HG03565 (cell line): Measurements from ENCODE around the gene DDX20.

Experiments used
- ATAC-seq: cut with Tn5 transposase; IDR thresholded peaks from one replicate; pipeline ENCODE4 v1.9.1; 2021; ENCODE audit warnings: mild to moderate bottlenecking, moderate library complexity; ENCODE audit not compliant: unreplicated experiment

DDX20 gene

DNA sequence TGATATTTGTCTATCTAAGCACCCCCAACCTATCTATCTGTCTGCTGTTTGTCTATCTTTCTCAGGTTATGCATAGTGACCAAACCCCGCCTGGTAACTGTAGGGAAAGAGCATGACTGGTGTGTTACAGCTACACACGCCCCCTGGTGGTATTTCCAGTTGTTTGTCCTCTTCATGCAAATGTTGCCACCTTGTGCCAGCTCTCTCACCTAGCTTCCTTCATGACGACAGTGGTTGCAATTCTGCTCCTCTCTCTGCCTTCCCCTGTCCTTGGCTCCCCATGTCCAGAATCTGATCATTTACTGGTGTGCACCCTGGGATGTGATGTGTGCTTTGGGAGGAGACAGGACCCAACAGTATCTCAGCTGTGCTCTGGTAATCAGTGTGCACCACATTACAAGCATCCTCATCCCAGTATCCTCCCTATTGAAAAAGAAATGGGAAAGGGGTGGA is 8.4 kb upstream of the DDX20 start:
- no peak for ATAC-seq

DNA sequence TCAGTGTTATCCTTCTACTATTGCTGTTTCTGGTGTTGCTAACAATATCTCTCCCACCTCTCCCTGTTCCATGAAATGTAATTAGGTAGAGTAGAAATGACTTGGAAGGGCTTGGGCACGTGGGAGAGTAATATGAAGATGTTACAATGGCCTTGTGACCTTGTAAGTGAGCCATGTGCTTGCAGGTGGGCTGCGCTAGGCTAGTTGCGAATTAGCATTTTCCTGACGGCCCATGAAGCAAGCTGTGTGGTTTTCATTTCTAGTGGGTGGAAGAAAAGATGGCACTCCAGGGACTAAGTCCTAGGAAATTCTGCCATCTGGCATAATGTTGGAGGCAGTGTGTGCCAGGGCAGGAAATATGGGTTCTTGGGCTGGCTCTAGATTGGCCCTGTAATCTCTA is 7.8 kb upstream of the DDX20 start:
- no peak for ATAC-seq

DNA sequence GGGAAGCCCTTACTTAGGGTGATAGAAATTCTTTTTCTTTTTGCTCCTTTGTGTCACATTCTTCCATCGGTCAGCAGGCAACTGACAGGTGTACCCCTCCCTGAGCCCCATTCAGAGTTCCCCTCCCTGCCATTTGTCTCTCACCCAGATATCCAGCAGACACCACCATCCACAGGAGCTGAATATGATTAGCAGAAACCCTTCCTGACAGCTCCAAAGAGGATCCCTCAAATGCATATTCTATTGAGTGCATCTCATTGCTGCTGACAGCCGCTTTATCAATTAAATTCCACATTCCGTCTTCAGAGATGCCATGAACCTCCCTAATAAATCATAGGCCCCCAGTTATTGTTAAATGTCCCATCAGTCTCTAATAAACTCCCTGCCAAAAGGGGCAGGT is 6.1 kb upstream of the DDX20 start:
- ATAC-seq: no peak

DNA sequence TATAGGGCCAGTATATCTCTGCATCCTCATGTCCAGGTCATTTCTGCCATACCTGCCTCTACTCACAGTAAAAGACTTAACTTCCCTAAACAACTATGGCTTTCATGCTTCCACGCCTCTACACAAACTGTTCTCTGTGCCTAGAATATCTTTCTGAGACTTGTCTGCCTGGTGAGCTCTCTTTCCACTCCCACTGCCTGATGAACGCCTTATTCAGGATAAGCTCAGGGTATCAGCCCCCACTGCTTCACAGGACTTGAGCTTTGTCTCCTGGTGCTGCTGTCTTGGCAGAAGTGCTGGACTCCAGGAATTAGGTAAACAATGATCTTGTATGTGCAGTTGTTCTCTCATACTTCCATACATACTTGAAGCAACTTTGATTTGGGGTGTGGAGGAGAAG is 4.8 kb upstream of the DDX20 start:
- ATAC-seq: no peak

DNA sequence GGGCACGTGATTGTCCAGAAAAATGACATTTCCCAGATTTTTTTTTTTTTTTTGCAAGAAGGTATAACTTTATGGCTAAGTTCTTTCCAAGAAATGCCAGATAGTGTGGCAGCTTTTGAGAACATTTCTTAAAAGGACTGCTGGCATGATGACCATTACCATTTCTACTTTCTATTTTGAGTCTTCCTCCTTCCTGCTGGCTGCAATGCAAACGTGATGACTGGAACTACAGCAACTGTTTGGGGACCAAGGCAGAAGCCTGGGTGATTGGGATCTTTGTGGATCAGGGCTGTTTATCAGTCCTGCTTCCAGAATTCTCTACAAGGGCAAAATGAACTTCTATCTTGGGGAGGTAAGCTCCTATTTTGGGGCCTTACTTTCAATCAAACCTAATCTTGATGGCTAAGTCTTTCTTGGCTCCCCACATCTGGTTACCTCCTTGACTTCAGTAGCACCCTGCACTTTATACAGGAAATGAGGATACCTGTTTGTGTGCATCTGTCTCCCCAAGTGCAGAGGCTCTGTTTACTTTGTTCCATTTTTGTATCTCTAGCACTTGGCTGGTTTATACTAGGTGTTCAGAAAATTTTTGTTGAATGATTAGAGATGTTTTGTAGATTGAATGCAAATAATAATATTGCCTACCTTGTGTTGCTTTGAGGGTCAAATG is 3.7 kb upstream of the DDX20 start:
- no peak for ATAC-seq

DNA sequence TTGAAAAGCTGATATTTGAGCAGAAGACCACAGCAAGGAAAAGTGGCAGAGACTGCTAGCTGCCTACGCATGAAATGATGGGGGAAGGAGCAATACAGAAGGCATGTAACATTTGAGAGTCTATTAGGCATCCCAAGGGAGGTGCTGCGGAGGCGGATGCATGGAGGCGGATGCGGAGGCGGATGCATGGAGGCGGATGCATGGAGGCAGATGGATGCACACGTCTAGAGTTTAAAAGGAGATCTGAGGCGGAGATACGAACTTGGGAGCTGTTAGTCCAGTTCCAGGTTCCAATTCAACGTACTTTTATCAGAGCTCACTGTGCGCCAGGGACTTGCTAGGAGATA is 744 bp upstream of the DDX20 start:
- ATAC-seq: no peak

DNA sequence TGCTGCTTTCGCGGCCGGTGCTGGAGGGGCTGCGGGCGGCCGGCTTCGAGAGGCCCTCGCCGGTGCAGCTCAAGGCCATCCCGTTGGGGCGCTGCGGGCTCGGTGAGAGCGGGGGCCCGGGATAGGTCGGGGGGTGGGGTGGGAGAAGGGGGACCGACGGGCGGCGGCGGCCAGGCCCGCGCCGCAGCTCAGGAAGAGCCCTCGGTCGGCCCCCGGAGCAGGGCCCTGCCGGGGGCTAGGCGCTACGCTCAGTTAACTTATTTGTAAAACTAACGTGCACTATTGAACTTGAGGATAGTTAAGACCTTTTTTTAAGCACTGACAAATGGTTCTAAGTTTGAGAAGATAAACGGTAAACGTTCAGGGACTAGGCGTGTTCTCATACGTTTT is 418 bp downstream of the DDX20 start:
- peak; percentile 16 for ATAC-seq

DNA sequence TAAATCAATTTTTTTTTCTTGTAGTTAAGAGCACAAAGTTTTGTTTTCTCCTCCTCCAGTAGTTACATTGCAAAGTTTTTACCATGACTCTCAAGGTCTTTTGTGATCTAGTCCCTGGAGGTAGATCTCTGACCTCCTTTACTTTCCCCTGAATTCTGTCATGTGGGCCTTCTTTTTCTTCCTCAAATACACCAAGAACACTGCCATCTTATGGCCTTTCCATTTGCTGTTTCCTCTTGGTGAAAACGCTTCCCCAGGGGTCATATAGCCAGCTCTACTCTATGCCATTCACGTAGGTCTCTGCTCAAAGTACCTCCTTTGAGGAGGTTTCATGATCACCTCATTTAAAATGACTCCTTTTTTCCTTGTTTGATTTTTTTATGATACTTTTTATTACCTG is 2.7 kb downstream of the DDX20 start:
- ATAC-seq: no peak

DNA sequence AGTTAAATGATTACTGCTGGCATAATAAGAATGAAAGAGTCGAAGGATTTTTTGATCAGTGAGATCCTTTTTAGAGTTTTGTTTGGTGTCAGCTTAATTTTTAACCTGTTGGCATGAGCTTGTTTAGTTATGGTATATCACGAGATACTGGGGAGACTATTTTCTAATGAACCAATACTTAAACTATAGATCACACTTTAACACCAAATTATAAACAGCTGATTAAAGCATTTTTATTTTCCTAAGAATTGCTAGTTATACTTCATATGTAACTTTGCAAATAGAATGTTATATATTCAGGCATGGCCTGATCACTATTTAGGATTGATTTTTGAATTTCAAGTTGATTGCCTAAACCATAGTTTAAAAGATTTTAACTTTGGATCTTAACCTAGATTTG is 6.0 kb downstream of the DDX20 start:
- ATAC-seq: no peak

DNA sequence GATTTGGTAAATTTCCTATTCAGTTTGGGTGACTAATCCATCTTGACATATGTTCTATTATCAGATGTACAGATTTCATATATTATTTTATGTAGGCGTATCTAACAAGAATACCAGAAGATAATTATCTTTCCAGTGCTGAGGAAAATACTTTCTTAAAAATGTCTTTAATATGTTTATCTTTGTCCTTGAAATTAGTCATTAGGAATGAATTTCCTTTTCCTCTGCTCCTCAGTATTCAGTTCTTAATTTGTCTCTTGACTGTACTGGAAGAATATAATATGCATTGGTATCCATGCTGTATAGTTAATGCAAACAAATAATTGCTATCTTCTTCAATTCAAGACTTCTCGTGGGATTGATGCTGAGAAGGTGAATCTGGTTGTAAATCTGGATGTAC is 6.6 kb downstream of the DDX20 start:
- no peak for ATAC-seq

DNA sequence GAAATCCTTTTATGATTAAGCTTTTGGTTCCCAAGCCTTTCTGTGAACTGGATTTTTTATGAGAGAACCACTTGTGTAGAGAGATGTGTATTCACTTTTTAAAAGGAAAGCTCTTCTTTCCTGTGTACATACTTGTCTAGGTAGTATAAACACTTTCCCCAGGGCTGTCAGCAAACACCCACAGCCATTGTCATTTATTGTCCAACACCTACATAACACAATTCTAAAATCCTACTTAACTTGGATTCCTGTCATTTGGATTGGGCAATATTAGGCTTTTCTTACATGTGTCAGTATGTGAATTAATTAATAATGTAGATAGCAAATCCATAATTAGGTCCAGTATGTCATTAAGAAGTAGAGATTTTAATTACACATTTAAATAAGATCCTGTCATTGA is 12.3 kb downstream of the DDX20 start:
- ATAC-seq: no peak

DNA sequence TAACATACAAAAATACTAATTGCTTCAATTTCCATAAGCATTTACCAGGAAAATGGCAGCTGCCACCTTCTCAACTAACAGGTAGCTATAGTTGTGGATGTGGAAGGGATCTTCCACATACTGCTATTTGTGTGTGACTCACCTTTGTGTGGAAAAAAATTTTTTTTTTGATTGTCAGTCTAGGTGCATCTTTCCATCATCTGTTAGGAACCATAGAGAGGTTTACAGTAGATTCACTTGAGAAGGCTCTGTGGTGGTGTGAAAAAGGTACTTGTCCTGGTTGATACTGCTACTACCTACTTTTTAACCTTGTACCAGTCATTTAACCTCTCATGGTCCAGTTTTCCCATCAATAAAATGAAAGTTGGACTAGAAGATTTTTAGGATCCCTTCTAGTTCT is 12.9 kb downstream of the DDX20 start:
- ATAC-seq: no peak

DNA sequence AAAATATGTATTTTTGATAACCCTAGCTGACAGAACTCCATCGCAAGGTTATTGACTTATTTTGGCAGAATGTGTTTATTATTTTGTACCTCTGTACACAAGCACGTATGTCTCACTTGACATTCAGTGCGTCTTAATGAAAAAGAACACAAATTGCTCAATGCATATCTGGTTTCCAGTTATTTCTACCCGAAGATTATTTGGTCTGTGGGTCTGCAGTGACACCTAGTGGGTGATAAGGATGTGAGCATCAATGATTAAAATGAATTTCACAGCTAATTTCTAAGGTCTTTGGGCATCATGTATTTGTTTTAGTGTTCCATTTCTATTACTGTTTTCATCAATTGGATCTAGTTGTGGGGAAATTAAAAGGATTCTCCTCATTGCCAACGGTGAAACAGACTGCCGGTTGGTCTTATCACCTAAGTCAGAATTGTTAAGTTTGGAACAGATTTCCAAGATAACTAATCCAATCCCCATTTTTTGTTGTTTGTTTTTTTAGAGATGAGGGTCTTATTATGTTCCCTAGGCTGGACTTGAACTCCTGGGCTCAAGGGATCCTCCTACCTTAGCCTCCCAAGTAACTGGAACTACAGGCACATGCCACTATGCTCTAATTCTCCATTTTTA is 13.9 kb downstream of the DDX20 start:
- no peak for ATAC-seq

DNA sequence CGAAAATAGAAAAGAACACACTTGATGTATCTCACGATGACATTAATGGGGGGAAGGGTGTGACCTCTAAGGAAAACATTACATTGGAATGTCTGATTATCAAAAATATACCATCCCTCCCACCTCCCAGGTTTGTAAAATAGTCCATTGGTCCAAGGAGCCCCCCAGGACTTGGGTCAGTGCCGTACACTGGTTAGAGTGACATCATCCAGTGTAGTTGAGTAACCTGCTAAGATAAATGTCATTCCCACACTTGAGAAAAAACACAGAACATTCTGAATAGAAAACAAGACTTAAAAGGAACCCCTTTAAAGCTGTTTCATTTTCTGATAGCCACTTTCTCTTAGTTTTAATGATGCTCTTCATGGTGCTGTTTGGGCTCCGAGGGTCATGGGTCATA is 15.2 kb downstream of the DDX20 start:
- no peak for ATAC-seq

DNA sequence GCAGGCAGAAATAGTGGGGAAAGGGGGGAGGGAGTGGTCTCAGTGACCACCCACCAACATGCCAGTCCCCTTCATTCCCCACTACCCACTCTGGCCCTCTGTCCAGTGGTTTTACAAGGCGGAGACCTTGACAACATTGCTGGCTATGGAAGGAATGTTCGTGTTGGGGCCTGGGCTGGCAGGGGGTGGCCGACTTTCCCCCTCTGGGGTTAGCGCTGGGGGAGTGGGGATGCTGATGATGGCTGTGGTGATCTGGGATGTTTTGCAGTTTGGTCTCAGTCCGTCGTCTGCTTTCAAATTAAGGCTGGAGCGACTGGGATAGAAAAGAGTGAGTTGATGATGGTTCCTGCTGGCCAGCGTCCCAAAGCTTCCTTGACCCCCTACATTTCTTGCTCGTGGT is 20.3 kb downstream of the DDX20 start:
- ATAC-seq: no peak

DNA sequence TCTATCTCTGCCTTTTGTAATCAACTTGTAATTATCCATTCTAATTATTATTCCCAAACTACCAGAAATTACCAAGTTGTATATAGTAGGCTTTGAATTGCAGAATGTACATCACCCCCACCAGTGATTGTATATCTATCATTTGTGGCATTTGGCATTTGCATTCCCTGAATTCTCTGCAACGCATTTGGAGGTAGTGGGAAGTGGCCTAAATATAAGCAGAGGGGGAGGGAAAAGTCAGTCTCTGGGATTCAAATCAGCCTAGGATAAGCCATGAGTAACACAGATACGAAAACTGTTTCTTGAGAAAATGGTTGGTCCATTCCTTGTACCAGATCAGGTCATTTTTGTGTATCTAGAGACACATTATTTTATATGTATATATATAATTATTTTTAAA is 20.7 kb downstream of the DDX20 start:
- no peak for ATAC-seq

DNA sequence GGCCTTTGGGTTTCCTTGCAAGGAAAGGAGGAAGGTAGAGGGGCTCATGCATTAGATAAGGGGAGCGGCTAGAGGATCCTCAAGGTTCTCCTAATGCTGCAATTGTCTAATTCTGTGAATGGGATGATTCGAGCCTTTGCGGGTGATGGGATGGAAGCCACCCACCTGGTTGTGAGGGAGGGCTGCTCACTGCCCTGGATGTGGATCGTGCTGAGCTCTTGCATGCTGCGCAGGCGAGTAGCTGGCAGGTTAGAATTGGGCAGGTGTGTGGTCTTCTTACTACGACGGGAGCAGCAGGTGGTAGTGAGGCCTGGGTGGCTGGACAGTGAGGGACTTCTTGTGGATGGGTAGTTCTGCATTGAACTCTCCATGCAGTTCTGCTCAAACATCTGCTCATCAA is 21.2 kb downstream of the DDX20 start:
- ATAC-seq: no peak

DNA sequence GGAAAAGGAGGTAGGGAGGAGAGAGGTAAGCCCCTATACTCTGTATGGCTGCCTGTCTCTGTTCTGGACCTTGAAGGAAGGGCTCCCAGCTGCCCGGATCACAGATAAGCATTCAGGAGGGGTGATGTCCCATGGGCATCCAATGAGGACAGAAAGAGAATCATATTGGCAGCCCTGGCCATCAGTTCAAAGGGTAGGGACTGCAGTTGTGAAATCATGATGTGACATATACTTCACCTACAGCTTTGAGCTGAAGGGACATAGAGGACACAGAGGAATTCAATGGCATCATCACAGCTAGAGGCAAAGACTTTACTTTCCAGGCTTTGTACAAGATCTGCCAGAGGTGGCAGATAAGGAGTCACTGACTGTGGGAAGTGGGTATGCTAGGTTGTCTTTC is 21.6 kb downstream of the DDX20 start:
- ATAC-seq: no peak

DNA sequence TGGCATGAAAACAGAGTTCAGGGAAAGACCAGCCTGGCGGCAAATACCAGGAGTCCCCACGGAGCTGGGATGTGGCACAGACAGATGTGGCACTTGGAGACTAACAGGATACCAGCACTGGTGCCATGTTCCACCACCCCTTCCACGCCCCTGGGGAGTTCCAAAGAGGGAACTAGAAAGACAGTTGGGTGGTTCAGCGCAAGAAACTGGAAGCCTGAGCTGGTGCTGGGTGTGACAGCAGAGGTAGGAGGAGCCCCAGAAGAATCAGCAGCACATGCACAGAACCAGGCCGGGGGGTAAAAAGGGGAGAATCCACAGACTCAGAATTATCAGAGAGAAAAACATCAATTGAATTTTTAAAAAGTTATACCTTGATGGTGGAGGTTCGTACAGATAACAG is 22.4 kb downstream of the DDX20 start:
- ATAC-seq: no peak

DNA sequence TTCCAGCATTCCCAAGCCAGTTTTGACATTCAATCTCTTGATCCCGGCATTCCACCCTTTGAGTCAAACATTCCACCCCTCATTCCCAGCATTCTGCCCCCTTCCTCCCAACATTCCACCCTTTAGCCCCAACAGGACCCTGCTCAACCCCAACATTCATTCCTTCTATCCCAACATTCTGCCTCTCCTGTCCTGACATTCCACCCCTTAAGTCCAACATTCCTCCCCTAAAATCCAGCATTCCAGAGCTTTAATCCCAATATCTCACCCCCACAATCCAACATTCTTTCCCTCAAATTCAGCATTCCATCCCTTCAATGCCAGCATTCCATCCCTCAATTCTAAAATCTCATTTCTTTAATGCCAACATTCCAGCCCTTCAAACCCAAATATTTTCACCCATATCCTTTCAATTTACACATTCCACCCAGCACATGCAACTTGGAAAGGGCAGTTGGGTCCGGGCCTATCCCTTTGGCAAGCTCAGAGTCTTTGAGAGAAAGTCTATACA is 22.9 kb downstream of the DDX20 start:
- ATAC-seq: no peak

DNA sequence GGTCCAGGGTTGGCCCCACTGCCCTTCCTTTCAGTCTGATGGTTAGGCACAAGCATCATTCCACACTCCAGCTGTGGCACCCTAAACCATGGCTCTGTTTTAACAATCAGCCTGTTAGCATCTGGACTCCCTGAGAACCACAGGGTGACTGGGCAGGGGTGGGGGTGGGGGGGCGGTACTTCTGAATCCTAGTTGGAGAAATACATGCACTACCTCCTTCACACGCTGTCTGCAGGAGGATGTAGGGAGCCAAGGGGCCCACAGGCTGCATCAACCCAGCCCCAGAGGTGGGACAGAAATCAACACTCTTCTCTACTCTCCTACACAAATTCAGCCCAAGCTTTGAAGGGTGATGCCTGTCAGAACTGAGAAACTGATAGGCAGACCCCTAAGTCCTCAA is 23.8 kb downstream of the DDX20 start:
- no peak for ATAC-seq

DNA sequence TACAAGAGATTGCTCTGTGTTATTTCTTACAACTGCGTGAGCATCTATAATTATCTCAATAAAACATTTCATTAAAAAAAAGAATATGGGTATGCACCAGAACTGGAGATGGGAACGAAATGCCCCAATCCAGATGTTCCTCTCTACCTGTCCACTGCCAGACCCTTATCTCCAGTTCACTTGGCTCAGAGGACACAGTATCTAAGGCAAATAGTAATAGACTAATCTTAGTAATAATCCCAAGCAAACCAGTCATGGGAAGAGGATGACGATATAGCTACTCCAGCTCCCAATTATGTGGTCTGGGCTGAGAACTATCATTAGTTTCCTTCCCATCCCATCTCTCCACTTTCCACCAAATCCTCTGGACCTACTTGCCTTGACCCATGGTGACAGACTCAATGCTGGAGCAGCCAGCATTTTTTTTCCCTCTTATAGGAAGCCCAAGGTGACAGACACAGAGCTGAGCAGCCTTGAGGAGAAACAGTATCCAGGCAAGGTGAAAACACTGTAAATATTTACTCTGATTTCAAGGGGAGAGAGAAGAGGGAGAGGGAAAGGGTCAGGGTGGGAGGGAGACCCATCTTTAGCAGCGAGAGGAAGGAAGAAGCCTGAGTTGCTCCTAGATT is 28.7 kb downstream of the DDX20 start:
- no peak for ATAC-seq
